Nucleus accumbens (tissue), 56 donors: ENCODE data around the gene SCYL1.
"Not testable (repeated sequence)": the region's sequence is repeated elsewhere in the genome, so short reads cannot be mapped to it uniquely, and the experiment has no call there.

Experiments
- DNase-seq, 56 donors: peaks; one replicate each; lab custom pipeline; 2025; lab: John Stamatoyannopoulos, UW

The SCYL1 gene

DNA sequence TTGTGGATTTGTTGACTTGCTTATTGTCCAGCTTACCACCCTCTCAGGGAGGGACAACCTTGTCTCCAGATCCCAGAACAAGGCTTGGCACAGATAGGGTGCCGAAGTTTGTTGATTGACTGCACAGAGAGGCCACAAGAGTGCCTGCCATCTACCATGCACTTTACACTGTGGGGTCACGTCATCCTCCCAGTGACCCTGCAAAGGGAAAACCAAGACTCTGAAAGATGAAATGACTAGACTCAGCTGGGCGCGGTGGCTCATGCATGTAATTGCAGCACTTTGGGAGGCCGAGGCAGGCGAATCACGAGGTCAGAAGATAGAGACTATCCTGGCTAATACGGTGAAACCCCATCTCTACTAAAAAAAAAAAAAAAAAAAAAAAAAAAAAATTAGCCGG, 37.9 kb downstream of the SCYL1 start:
- DNase-seq: no peak

DNA sequence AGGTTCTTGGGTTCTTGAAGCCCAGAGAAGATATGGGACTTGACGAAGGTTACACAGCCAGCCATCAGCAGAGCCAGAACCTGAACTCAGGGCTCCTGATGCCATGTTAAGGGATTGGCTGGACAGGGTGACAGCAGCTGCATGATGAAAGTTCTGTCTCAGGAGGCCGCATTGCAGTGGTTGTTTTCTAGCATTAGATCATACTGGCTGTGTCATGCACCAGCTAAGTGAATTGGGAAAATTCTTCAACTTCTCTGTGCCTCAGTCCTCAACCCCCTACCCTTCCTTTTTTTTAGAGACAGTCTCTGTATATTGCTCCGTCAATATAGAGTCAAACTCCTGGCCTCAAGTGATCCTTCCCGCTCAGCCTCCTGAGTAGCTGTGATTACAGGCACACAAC, 38.7 kb downstream of the SCYL1 start:
- DNase-seq: no peak

DNA sequence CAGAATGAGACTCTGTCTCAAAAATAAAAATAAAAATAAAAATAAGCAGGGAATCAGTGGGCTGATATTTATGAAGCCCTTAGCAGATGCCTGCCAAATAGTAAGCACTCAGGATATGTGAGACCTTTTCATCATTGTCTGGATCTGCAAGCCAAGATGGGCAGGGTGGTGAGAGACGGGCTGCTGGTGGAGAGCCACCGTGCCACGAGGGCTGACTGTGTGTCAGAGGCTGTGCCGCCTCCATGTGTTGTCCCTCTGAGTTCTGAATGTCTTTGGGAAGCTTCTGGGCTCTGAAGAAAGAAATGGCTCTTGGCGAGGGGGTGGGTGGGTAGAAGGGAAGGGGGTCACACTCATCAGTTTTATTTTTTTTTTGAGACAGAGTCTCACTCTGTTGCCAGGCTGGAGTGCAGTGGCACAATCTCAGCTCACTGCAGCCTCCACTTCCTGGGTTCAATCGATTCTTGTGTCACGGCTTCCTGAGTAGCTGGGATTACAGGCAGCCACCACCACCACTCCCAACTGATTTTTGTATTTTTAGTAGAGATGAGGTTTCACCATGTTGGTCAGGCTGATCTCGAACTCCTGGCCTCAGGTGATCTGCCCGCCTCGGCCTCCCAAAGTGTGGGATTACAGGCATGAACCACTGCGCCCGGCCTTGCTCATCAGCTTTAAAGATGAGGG, 40.1 kb downstream of the SCYL1 start:
- DNase-seq: not testable (repeated sequence)

DNA sequence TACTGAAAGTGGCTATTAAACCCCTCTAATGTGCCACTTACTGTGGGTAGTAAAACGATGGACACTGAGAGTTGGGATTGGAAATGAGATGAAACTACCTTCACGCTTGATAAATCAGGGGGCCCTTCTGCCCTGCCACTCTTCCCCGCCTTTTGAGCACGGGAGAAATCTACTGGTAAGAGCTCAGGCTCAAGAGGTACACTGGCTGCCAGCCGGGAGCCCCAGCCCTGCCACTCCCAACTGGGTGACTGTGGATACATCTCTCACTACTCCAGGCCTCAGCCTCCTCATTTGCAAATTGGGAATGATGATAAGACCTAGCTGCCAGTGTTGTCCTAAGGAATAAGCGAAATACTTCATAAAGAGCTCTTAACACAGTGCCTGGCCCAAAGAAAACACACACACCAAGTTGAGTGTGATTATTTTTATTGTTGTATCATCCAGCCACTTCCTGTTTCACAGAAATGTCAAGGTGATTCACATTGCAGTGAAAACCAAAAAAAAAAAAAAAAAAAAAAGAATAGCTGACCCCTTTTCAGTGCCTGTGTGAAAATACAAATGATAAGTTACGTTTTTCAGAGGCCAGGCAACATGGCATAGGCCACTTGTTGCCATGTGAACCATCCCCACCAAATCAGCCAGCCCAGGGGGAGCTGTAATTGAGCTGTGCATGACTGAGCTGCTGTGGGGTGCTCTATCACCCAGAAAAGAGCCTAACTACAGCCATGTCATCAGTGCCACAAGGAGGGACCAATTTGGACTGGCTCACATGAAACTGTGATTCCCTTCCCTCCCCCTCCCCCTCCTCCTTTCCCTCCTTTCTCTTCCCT, 41.0 kb downstream of the SCYL1 start:
- no peak for DNase-seq

DNA sequence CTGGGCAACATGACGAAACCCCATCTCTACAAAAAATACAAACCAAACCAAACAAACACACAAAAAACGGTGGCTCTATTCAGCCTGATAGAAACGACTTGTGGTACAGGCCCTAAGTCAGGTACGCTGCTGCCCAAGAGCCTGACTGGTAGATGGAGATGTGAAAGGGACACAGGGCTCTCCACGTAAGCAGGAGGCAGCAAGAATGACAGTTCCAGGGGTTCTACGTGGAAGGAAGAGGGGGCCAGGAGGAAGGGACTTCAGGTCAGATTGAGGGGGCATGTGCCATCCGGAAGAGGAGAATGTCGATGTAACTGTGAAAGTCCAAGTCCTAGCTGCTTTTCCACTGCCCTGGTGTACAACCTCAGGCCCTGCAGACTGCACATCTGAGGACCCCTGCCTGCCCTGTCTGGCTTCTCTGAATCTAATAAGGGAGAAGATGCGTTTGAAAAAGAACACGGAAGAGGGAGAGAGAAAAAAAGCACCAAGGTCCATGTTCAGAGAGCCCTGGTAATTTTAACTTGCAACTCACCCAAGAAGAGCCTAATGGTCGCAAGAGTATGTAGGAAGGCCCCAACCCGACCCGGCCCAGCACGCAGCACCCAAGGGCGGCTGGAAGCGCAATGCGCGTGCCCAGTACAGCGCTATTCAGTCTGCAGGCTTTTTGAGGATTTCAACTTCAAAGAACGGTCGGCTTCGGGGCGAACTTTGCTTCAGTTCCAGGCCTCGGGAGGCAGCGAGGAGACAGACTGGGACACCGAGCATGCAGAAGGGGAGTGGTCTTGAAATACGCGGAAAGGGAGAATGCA, 44.5 kb downstream of the SCYL1 start:
- peak in 6 of 56 donors; percentile 71 to 85 (median 78) for DNase-seq

DNA sequence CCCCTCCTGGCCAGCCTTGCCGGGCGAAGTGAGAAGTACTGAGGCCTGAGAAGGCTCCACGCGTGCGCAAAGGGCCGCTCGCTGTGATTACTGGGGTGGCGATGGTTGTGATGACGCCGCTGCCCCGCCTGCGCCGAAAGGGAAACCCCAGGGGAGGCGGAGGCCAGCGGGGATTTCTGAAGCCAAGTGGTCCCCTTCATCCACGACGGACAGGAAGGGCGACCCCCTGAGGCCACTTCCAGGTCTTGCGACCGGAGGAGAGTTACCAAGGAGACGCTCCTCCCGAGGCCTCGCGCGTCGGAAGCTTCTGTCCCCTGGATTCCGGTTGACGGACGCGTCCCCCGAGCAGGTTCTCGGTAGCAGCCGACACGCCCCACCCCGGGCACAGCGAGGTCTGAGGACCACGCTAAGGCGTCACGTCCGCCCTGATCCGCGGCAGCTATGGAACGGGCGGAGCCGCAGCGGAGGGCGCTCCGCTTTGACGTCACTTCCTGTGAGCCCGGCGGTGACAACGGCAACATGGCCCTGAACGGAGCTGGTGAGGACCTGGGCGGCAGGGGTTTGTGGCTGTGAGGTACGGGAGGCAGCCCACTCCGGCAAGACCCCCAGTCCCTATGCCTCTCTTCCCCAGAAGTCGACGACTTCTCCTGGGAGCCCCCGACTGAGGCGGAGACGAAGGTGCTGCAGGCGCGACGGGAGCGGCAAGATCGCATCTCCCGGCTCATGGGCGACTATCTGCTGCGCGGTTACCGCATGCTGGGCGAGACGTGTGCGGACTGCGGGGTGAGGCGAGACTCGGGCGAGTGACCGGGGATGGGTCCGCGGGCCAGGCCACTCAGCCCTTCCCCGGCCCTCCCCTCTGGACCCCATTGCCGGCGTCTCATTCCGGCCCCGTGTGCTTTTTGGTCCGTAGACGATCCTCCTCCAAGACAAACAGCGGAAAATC, 45.4 kb downstream of the SCYL1 start, which contains the start of gene ZNRD2:
Gene ZNRD2 (plus strand): TSS at position 505 of the 946 bp plus-strand sequence. CDS start 15 bp downstream, at position 520.
- DNase-seq: peak; percentile 89 to 100 (median 98)

DNA sequence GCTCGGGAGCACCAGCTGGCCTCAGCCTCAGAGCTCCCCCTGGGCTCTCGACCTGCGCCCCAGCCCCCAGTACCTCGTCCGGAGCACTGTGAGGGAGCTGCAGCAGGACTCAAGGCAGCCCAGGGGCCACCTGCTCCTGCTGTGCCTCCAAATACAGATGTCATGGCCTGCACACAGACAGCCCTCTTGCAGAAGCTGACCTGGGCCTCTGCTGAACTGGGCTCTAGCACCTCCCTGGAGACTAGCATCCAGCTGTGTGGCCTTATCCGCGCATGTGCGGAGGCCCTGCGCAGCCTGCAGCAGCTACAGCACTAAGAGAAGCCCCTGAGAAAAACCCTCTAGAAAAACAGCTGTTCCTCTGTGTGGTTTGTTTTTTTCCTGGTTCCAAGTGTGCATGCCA, 46.5 kb downstream of the SCYL1 start:
- no peak for DNase-seq

DNA sequence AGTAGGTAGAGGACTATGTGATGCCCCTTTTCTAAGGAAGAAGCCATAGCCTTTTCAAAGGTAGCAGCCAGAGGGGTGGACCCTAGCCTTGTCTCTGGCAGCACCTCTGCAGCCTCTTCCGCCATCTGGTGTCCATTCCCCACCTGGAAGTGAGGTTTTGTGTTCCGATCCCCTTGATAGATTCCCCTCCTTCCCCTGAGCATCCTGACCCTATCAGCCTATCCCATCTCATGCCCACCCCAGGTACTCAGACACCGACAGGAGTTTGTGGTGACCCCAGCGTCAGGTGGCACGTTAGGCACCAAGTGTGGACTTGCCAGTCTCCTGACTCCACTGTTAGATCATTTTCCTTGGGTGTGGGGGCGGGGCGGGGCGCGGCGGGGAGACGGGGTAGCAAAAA, 47.1 kb downstream of the SCYL1 start:
- peak in 1 of 56 donors; percentile 63 for DNase-seq

DNA sequence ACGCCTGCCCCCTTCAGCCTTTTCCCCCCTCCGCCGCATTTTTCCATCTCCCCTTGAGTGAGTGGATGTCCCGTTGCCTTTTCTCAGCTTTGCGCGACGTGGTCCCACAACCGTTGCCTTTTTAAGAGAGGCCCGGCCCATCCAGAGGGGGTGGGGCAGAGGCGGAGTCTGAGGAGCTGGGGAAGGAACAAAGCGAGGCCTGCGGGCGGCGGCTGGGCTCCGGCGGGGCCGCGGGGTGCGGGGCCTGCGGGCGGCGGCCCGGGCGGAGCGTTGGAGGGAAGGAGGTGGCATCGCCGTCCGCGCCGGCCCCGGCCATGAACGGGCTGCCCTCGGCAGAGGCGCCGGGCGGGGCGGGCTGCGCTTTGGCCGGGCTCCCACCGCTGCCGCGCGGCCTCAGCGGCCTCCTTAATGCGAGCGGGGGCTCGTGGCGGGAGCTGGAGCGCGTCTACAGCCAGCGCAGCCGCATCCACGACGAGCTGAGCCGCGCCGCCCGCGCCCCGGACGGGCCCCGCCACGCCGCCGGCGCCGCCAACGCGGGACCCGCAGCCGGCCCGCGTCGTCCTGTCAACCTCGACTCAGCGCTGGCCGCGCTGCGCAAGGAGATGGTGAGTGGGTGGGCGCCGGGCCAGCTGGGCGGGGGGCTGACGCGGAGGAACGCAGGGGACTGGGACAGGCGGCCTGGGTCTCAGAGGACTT, 47.6 kb downstream of the SCYL1 start, which contains the start of gene FAM89B:
Gene FAM89B (plus strand): TSS at position 183 of the 696 bp plus-strand sequence. CDS start 132 bp downstream, at position 315.
- DNase-seq: peak in 54 of 56 donors; percentile 23 to 95 (median 80)

DNA sequence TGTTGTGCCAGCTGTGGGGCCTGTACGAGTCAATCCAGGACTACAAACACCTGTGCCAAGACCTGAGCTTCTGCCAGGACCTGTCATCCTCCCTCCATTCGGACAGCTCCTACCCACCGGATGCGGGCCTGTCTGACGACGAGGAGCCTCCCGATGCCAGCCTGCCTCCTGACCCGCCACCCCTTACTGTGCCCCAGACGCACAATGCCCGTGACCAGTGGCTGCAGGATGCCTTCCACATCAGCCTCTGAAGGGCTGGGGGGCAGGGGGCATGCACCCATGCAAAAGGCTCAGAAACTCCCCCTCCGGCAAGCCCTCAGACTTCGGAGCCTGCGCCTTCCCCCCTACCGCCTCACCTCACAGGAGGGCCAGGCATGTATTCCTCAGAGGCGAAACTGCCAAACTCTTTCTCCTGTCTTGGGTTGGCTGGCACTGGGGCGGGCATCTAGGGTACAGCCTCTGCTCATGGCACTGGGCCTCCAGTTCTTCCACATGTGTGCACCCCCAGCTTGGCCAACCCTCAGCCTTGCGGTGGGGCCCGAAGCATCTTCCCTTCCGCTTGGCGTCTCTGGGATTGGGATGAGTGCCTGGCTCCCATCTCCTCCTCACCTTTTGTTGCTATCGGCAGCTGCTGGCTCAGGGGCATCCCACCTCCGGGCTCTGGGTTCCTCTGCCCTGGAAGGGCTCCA, 48.7 kb downstream of the SCYL1 start:
- DNase-seq: peak in 1 of 56 donors; percentile 57

DNA sequence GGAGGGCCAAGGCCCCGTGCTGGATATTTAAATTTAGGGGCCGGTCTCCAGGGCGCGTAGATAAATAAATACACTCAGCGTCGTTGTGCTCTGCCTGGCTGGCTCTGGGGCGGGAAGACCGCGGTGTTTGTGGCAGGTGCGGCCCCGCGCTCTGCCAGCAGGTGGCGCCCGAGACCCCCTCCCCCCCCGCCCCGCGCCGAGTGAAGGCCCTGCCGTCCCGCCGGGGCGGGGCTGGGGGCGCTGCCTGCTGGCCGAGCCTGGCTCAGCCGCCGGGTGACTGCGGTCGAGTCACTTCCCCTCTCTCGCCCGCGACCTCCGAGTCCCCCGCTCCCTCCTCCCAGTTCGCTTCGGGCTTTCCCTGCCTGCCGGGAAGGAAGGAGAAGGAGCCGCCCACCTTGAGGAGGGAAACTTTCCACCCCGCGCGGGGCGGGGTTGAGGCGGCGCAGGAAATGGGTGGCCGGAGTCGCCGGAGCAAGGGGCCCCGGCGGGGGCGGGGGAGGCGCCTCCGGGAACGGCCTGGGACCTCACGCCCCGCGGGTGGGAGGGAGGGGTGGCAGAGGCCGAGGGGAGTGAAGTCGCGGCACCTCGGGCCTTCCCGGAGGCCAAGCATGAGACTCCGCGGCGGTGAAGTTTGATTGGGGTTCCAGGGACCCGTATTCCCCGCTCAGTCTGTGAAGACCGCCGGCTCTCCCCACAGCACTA, 49.4 kb downstream of the SCYL1 start:
- peak in 51 of 56 donors; percentile 28 to 84 (median 62) for DNase-seq

DNA sequence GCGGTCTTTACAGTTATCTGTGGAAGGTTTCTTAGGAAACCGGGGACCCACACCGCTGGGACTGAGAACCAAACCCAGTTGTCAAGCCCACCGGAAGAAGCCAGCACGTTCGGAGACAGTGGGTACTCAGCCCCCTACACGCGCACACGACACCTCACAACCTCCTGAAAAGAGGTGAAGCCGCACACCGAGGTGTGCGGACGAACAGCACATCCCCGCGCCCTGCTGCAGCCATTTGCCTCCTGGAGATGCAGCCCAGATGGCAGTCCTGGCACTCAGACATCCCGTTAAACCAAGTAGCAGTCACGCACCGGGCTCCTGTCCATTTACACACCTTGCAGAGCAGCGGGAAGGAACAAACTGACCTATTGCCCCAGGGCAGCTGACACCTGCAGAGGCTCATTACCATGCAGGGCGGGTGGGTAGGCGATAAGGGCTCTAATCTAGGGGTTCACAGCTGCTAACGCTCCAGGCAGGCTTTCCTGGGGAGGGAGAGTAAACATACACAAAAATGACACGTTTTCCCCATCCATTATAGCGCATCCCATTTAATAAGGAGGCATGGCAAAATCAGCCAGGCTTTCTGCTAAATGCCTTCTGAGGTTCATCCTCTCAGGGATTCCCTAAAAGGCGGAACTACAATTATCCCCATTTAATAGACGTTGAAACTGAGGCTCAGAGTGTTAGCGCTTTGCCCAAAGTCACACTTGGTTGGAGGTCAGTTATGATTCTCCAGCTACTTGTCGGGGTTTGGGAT, 50.1 kb downstream of the SCYL1 start:
- DNase-seq: no peak

DNA sequence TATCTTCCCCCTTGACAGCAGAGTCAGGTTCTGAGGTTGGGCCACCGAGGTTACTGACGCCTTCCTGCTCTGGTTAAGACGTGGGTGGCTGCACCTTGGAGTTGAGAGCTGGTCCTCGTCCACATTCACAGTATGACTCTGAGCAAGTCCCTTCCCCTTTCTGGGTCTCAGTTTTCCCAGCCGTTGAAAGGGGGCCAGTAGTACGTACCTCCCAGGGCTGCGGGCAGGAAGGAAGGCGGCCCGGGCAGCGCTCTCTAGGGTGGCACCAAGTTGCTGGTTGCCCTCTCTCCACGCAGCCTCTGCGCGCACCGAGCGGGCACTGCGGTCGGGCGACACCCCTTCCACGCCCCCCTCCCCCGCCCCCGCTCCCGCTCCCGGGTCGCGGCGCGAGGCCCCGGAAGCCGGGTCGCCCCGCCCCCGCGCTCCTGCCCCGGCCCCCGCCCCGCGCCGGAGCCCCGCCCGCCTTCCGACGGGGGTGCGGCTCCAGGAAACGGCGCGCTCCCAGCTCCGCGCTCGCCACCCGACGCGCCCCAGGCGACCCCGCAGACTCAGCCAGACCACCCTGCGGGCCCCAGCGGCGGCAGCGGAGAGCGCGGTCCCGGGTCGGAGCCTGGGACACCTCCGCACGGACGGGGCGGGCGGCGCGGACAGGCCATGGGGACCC, 50.8 kb downstream of the SCYL1 start, which contains the start of gene EHBP1L1:
Gene EHBP1L1 (plus strand): TSS at position 486 of the 664 bp plus-strand sequence. CDS start 250 bp downstream, outside the sequence.
- peak in 7 of 56 donors; percentile 9 to 46 (median 22) for DNase-seq

DNA sequence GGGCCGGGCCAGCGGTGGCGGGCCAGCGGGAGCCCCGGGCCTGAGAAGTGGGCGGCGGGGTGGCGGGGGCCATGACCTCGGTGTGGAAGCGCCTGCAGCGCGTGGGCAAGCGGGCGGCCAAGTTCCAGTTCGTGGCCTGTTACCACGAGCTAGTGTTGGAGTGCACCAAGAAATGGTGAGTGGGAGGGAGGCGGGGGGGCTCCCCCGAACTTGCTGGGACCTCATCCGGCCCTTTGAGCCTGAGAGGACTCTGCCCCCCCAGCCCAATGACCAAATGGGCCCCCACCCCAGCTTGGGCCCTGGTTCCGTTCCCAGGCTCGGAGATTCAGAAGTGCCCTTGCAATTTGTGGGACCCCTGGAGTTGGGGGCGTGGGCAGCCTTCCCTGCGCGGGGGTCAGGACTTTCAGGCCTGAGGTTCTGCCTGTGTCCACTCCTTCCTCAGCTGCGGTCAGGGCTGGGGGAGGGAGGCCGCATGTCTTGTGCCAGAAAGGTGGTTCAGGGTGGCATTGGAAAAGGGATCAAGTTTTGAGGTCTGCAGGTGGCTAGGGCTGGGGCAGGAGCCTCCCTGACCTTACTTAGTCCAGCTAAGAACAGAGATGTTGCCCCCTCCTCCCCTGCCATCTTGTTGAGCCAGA, 51.5 kb downstream of the SCYL1 start:
- DNase-seq: no peak

DNA sequence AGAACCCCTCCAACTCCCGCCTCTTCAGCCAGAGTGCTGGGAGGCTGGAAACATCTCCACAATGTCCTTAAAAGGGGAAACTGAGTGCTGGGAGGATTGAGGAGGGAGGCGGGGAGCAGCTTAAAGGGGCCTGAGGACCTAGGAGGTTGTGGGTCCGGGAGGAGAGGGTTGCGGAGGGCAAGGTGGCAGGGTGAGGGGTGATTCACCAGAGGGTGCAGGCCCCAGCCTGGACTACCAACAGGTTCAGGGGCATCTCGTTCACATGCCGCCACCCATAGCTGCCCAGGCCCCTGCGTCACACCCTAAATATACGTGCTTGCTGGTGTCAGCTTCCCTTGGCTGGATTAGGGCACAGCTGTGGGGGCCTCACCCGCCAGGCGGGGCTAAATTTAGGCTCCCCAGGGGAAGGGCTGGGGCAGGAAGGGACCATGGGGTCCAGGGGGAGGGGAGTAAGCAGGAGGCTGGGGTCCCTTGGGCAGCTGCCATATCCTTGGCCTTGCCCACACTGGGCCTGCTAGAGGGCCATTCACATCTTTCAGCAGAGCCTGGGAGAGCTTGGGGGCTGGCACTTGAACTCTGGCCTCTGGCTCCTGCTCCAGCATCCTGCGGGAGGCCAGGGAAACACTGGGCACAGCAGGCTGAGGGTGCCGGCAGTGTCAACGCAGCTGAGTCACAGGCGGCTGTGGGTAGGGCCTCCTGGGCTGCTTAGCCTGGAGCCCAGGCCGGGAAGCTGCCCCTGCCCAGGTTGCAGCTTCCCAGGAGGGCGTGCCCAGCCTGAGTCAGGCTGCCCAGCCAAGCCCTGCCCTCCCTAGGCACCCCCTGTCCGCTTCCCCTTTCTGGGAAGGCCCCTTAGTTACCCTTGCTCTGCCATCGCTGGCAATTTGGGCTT, 52.2 kb downstream of the SCYL1 start:
- DNase-seq: peak in 1 of 56 donors; percentile 20
